GM19452 (cell line): ENCODE results near the gene MSRB3.
"Not testable (repeated sequence)": the region's sequence is repeated elsewhere in the genome, so short reads cannot be mapped to it uniquely, and the experiment has no call there.

Experiments
- ATAC-seq: cut with Tn5 transposase; IDR thresholded peaks from one replicate; pipeline ENCODE4 v1.9.1; 2021; ENCODE audit not compliant: unreplicated experiment

Gene MSRB3

GRCh38 chr12:65287426-65287825 lies 8.9 kb downstream of the MSRB3 start:
- ATAC-seq, result no peak

GRCh38 chr12:65292241-65292640 lies 13.8 kb downstream of the MSRB3 start:
- ATAC-seq, result no peak

- ATAC-seq, result no peak
These were observed 15.3 kb downstream of the MSRB3 start for GRCh38 chr12:65293735-65294134.

- no peak for ATAC-seq
These were observed 16.3 kb downstream of the MSRB3 start for GRCh38 chr12:65294641-65295262.

- no peak for ATAC-seq
These were observed 18.2 kb downstream of the MSRB3 start for GRCh38 chr12:65296508-65297265.

- no peak for ATAC-seq
These were observed 21.6 kb downstream of the MSRB3 start for GRCh38 chr12:65300097-65300496.

- no peak for ATAC-seq
These were observed 22.3 kb downstream of the MSRB3 start for GRCh38 chr12:65300679-65301349.

- ATAC-seq, result no peak
These were observed 24.4 kb downstream of the MSRB3 start for GRCh38 chr12:65302891-65303290.

- no peak for ATAC-seq
These were observed 27.0 kb downstream of the MSRB3 start for GRCh38 chr12:65305346-65305950.

- ATAC-seq, result no peak
These were observed 28.1 kb downstream of the MSRB3 start for GRCh38 chr12:65306366-65307168.

- ATAC-seq, result no peak
These were observed 28.7 kb downstream of the MSRB3 start for GRCh38 chr12:65307169-65307501.

- ATAC-seq, result no peak
These were observed 29.5 kb downstream of the MSRB3 start for GRCh38 chr12:65308006-65308405.

GRCh38 chr12:65308601-65309071 lies 30.2 kb downstream of the MSRB3 start:
- no peak for ATAC-seq

GRCh38 chr12:65311260-65311659 lies 32.8 kb downstream of the MSRB3 start:
- ATAC-seq, result no peak

- ATAC-seq, result no peak
These were observed 35.3 kb downstream of the MSRB3 start for GRCh38 chr12:65313719-65314317.

GRCh38 chr12:65315238-65315637 lies 36.8 kb downstream of the MSRB3 start:
- not testable (repeated sequence) for ATAC-seq

GRCh38 chr12:65318186-65318685 lies 39.8 kb downstream of the MSRB3 start:
- no peak for ATAC-seq

- no peak for ATAC-seq
These were observed 41.3 kb downstream of the MSRB3 start for GRCh38 chr12:65319688-65320200.

GRCh38 chr12:65323070-65323469 lies 44.6 kb downstream of the MSRB3 start:
- no peak for ATAC-seq

- no peak for ATAC-seq
These were observed 45.6 kb downstream of the MSRB3 start for GRCh38 chr12:65324056-65324455.
